ENCODE measurements around the gene PHKB. TPM values are rescaled to one million over a fixed set of nuclear protein-coding genes. Genes with fewer than 3 reads are reported as not detected.

The PHKB gene
- total and polyA plus RNA-seq, 2 donors (not counting 3 experiments of a cell fraction or from before 2014, with no cell fraction given): 30.1 to 61.0 TPM

GRCh38 chr16:47492036-47492427 is 30.9 kb downstream of the PHKB start:
- intact Hi-C loops (cut with micrococcal nuclease): no loop called here
- H3K9ac ChIP-seq (replicated peaks; ENCODE audit: extremely low read depth, insufficient read depth, low read length): no peak overlapping the region
- no peak overlapping the region for H2AFZ ChIP-seq (ENCODE audit: low read depth, low read length)
- no peak overlapping the region for H3K4me3 ChIP-seq (replicated peaks in 1 of 3; ENCODE audit: insufficient read depth in 1 of 3, low read depth in 1 of 3, low read length in 3 of 3)
- no peaks in the 10 kb centered on the region for H3K4me1 ChIP-seq (ENCODE audit: control insufficient read depth, extremely low read depth, insufficient read depth, low read length)
- FAIRE-seq: no peak
- H3K4me2 ChIP-seq (ENCODE audit: insufficient read depth, low read length): no peak overlapping the region
- H3K79me2 ChIP-seq (ENCODE audit: control insufficient read depth, insufficient read depth, low read length): peaks cover 15% of the 10 kb centered on the region
- no peak overlapping the region for H3K27ac ChIP-seq (ENCODE audit: insufficient read depth, low read depth, low read length)
- dilution Hi-C loops (cut with MboI; ENCODE audit: extremely low pct_ligation_motif_present, low sequenced_read_pairs): no loop called here
- H3K36me3 ChIP-seq (ENCODE audit: control insufficient read depth in 2 of 2, extremely low read depth in 1 of 2, insufficient read depth in 2 of 2, low read length in 2 of 2): no peaks in the 10 kb centered on the region
- H3K9me1 ChIP-seq (replicated peaks; ENCODE audit: control insufficient read depth, extremely low read depth, insufficient read depth, low read length): no peaks in the 10 kb centered on the region
- TF ChIP-seq MYC (IDR thresholded peaks at IDR 0.05; ENCODE audit: low read depth, low read length) (no peak), FOS (IDR thresholded peaks at IDR 0.05; ENCODE audit: borderline replicate concordance, insufficient read depth, low read length) (no peak), POLR2A (IDR thresholded peaks at IDR 0.05; ENCODE audit: low read depth, low read length) (no peak), CTCF (IDR thresholded peaks at IDR 0.05; ENCODE audit: extremely low read depth in 1 of 2, insufficient read depth in 1 of 2, low read depth in 1 of 2, low read length in 2 of 2) (no peak), POLR2AphosphoS5 (IDR thresholded peaks at IDR 0.05; ENCODE audit: insufficient read depth, low read depth, low read length) (no peak), EZH2 (IDR thresholded peaks at IDR 0.05; ENCODE audit: borderline replicate concordance, low read depth, low read length, severe bottlenecking) (no peak), JUN (IDR thresholded peaks at IDR 0.05; ENCODE audit: borderline replicate concordance, insufficient read depth, insufficient read length, low read depth) (no peak), MAX (IDR thresholded peaks at IDR 0.05; ENCODE audit: insufficient read depth, insufficient read length) (no peak), GATA2 (IDR thresholded peaks at IDR 0.05; ENCODE audit: insufficient read depth, insufficient read length, low read depth, low read length) (no peak)
- no peaks in the 10 kb centered on the region for H3K27me3 ChIP-seq (ENCODE audit: control insufficient read depth in 2 of 2, insufficient read depth in 2 of 2, low read length in 2 of 2)
- ChIA-PET POLR2A (no interaction called here), CTCF (no interaction called here)
- no TSS peak for BruUV-seq (replicated peaks)
- no peaks in the 10 kb centered on the region for H4K20me1 ChIP-seq (replicated peaks; ENCODE audit: control insufficient read depth, extremely low read depth, insufficient read depth, low read length)
- DNase-seq (ENCODE audit: low read depth, low spot score): no peak
- H3K9me3 ChIP-seq (replicated peaks; ENCODE audit: control insufficient read depth, insufficient read depth, low read length): peaks cover 3% of the 10 kb centered on the region

Measured in endothelial cell of umbilical vein (primary cell).